ENCODE data around the gene KIRREL3.

DNA sequence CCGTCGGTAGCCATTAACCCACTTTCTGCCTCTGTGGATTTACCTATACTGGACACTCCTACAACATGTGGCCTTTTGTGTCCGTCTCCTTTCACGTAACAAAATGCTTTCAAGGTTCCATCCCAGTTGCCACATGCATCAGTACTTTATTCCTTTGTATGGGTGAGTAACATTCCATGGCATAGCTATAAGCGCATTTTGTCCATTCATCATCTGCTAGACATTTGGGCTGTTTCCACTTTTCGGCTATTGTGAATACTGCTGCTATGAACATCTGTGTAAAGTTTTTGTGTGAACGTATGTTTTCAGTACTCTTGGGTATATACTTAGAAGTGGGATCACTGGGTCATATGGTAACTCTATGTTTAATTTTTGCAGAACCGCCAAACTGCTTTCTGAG is 387.9 kb downstream of the KIRREL3 start:
- TF ChIP-seq, protein P1, sequence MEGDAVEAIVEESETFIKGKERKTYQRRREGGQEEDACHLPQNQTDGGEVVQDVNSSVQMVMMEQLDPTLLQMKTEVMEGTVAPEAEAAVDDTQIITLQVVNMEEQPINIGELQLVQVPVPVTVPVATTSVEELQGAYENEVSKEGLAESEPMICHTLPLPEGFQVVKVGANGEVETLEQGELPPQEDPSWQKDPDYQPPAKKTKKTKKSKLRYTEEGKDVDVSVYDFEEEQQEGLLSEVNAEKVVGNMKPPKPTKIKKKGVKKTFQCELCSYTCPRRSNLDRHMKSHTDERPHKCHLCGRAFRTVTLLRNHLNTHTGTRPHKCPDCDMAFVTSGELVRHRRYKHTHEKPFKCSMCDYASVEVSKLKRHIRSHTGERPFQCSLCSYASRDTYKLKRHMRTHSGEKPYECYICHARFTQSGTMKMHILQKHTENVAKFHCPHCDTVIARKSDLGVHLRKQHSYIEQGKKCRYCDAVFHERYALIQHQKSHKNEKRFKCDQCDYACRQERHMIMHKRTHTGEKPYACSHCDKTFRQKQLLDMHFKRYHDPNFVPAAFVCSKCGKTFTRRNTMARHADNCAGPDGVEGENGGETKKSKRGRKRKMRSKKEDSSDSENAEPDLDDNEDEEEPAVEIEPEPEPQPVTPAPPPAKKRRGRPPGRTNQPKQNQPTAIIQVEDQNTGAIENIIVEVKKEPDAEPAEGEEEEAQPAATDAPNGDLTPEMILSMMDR (IDR thresholded peaks at IDR 0.05): no peak
- TF ChIP-seq POLR2A (IDR thresholded peaks at IDR 0.05) (no peak), POLR2AphosphoS5 (IDR thresholded peaks at IDR 0.05) (no peak)
